Left renal cortex interstitium (tissue), 4 donors: Measurements from ENCODE around the gene IRF2BP1. TPM values are rescaled to one million over a fixed set of nuclear protein-coding genes. Genes with fewer than 3 reads are reported as not detected.

ENCODE experiments used
- DNase-seq, 4 donors: peaks; one replicate each; pipeline ENCODE4 v3.0.0-alpha.2; 2013; ENCODE audit warnings: low read depth in 4 of 4, low spot score in 2 of 4, missing footprints in 1 of 4
- polyA plus RNA-seq, 4 donors: library from polyadenylated mRNA; unstranded; fragments of 120-200 nt; gene quantifications; one replicate each; pipeline ENCODE4 v1.2.1, GENCODE V29; 2013; ENCODE audit not compliant: insufficient read length in 4 of 4

Gene IRF2BP1
- polyA plus RNA-seq = 10 to 100 TPM; 16.5 to 33.7 (median 25.1) TPM

GRCh38 chr19:45885556-45886426 is at the start of gene IRF2BP1:
TSS of gene IRF2BP1 (minus strand) at chr19:45886141. CDS start at chr19:45885774, 367 bp downstream.
- peak in 1 of 4 donors; percentile 91 for DNase-seq

- no peak for DNase-seq
Measured at GRCh38 chr19:45935267-45935666, 49.3 kb upstream of the IRF2BP1 start.

GRCh38 chr19:45934551-45935230 is 48.8 kb upstream of the IRF2BP1 start:
- DNase-seq = no peak

GRCh38 chr19:45933759-45934158 is 47.8 kb upstream of the IRF2BP1 start:
- no peak for DNase-seq

- no peak for DNase-seq
Measured at GRCh38 chr19:45931055-45931454, 45.1 kb upstream of the IRF2BP1 start.

GRCh38 chr19:45929247-45929646 is 43.3 kb upstream of the IRF2BP1 start:
- no peak for DNase-seq

- peak; percentile 47 to 79 (median 66) for DNase-seq
Measured at GRCh38 chr19:45927565-45928261, 41.8 kb upstream of the IRF2BP1 start.

- DNase-seq = no peak
Measured at GRCh38 chr19:45924891-45925447, 39.0 kb upstream of the IRF2BP1 start.

- DNase-seq = no peak
Measured at GRCh38 chr19:45922281-45922680, 36.3 kb upstream of the IRF2BP1 start.

- DNase-seq = no peak
Measured at GRCh38 chr19:45920458-45920857, 34.5 kb upstream of the IRF2BP1 start.

GRCh38 chr19:45919678-45920077 is 33.7 kb upstream of the IRF2BP1 start:
- DNase-seq = no peak

GRCh38 chr19:45918721-45919120 is 32.8 kb upstream of the IRF2BP1 start:
- DNase-seq = no peak

- DNase-seq = no peak
Measured at GRCh38 chr19:45917421-45918091, 31.6 kb upstream of the IRF2BP1 start.

GRCh38 chr19:45913874-45914830 is 28.2 kb upstream of the IRF2BP1 start, which contains the start of gene NANOS2:
TSS of gene NANOS2 (minus strand) at chr19:45914778. CDS start at chr19:45914693, 85 bp downstream.
- DNase-seq = no peak

- no peak for DNase-seq
Measured at GRCh38 chr19:45911291-45911690, 25.4 kb upstream of the IRF2BP1 start.

GRCh38 chr19:45908956-45909355 is 23.0 kb upstream of the IRF2BP1 start:
- DNase-seq = no peak

- DNase-seq = no peak
Measured at GRCh38 chr19:45906221-45906620, 20.3 kb upstream of the IRF2BP1 start.

- DNase-seq = no peak
Measured at GRCh38 chr19:45905011-45905410, 19.1 kb upstream of the IRF2BP1 start.
